Neural cell (in vitro differentiated cells): Measurements from ENCODE around the gene DSCAM. TPM values are rescaled to one million over a fixed set of nuclear protein-coding genes. Genes with fewer than 3 reads are reported as not detected.

ENCODE experiments used
- H2AFZ ChIP-seq: fragments of 200-600, 300-800 bp; sonication (generic), shearing (Covaris generic); 2 replicates; pipeline ENCODE4 v1.6.0; 2014; ENCODE audit warnings: low read depth, mild to moderate bottlenecking, antibody characterized with exemption, low read length, moderate library complexity
- H3F3A ChIP-seq: fragments of 200-600 bp; shearing (Covaris generic); 2 replicates; pipeline ENCODE4 v1.6.1; 2016; ENCODE audit warnings: mild to moderate bottlenecking, moderate library complexity, mixed read lengths, antibody characterized with exemption, low read length; ENCODE audit not compliant: insufficient read depth, poor library complexity, severe bottlenecking
- H3K27ac ChIP-seq: fragments of 200-600, 300-800 bp; sonication (generic), shearing (Covaris generic); 2 replicates; pipeline ENCODE4 v1.5.1; 2014; ENCODE audit warnings: mild to moderate bottlenecking, low read length, moderate library complexity
- H3K27me3 ChIP-seq: fragments of 300-800, 200-600 bp; sonication (generic), shearing (Covaris generic); 2 replicates; pipeline ENCODE4 v1.6.0; 2014; ENCODE audit warnings: mild to moderate bottlenecking, low read depth, low read length, moderate library complexity; ENCODE audit not compliant: insufficient read depth
- H3K36me3 ChIP-seq: fragments of 300-800, 200-600 bp; sonication (generic), shearing (Covaris generic); 2 replicates; pipeline ENCODE4 v1.5.1; 2014; ENCODE audit warnings: mild to moderate bottlenecking, antibody characterized with exemption, low read length, moderate library complexity; ENCODE audit not compliant: insufficient read depth
- H3K4me2 ChIP-seq: fragments of 300-800, 200-600 bp; sonication (generic), shearing (Covaris generic); 2 replicates; pipeline ENCODE4 v1.6.0; 2014; ENCODE audit warnings: mild to moderate bottlenecking, low read length
- H3K4me3 ChIP-seq: fragments of 300-800, 200-600 bp; sonication (generic), shearing (Covaris generic); 2 replicates; pipeline ENCODE4 v1.5.1; 2014; ENCODE audit warnings: mild to moderate bottlenecking, low read length, moderate library complexity
- H3K79me2 ChIP-seq: fragments of 200-600 bp; shearing (Covaris generic); replicated peaks from 2 replicates; pipeline ENCODE4 v1.6.0; 2014; ENCODE audit warnings: mild to moderate bottlenecking, low read length, moderate library complexity; ENCODE audit not compliant: insufficient read depth
- H3K9ac ChIP-seq: fragments of 300-800, 200-600 bp; sonication (generic), shearing (Covaris generic); 2 replicates; pipeline ENCODE4 v1.6.1; 2016; ENCODE audit warnings: mild to moderate bottlenecking, low read length, mixed read lengths
- H3K9me2 ChIP-seq: fragments of 200-600 bp; shearing (Covaris generic); 2 replicates; pipeline ENCODE4 v1.6.1; 2016; ENCODE audit warnings: mild to moderate bottlenecking, low read length, mixed read lengths; ENCODE audit not compliant: insufficient read depth
- H3K9me3 ChIP-seq: fragments of 200-600, 300-800 bp; sonication (generic), shearing (Covaris generic); 2 replicates; pipeline ENCODE4 v1.6.1; 2016; ENCODE audit warnings: mild to moderate bottlenecking, mixed run types, low read length, moderate library complexity, mixed read lengths
- H4K20me1 ChIP-seq: fragments of 200-600 bp; shearing (Covaris generic); 2 replicates; pipeline ENCODE4 v1.6.1; 2016; ENCODE audit warnings: mild to moderate bottlenecking, mixed run types; ENCODE audit not compliant: insufficient read depth
- EP300 ChIP-seq: fragments of 450-650 bp; conservative IDR thresholded peaks from 2 replicates; pipeline ENCODE4 v1.6.1; 2014; ENCODE audit warnings: antibody characterized with exemption, mild to moderate bottlenecking, moderate library complexity; ENCODE audit not compliant: poor library complexity, severe bottlenecking
- EZH2 ChIP-seq: fragments of 200-600, 300-800 bp; shearing (Covaris generic), sonication (generic); IDR thresholded peaks from 2 replicates; pipeline ENCODE4 v1.6.1; 2014; ENCODE audit warnings: antibody characterized with exemption, low read length, borderline replicate concordance, mild to moderate bottlenecking; ENCODE audit not compliant: insufficient read depth, poor library complexity, severe bottlenecking
- MXI1 ChIP-seq: fragments of 450-650 bp; conservative IDR thresholded peaks from 2 replicates; pipeline ENCODE4 v1.6.1; 2014; ENCODE audit warnings: antibody characterized with exemption, mild to moderate bottlenecking; ENCODE audit not compliant: poor library complexity, severe bottlenecking
- POLR2AphosphoS5 ChIP-seq: IDR thresholded peaks from 2 replicates; pipeline ENCODE4 v1.6.1; 2012
- RAD21 ChIP-seq: fragments of 450-650 bp; conservative IDR thresholded peaks from 2 replicates; pipeline ENCODE4 v1.6.1; 2014; ENCODE audit warnings: antibody characterized with exemption, mild to moderate bottlenecking, moderate library complexity
- SMC3 ChIP-seq: fragments of 450-650 bp; conservative IDR thresholded peaks from 2 replicates; pipeline ENCODE4 v1.6.1; 2014; ENCODE audit warnings: antibody characterized with exemption, mild to moderate bottlenecking, moderate library complexity; ENCODE audit not compliant: poor library complexity
- TAF1 ChIP-seq: IDR thresholded peaks from 2 replicates; pipeline ENCODE4 v1.6.1; 2012; ENCODE audit warnings: low read depth
- polyA plus RNA-seq: library from polyadenylated mRNA; depleted of rRNA; stranded (reverse); fragments of >200 nt; gene quantifications from 2 replicates; pipeline ENCODE4 v1.2.3, GENCODE V29; 2014
- TF ChIP-seq, protein P1 (sequence below): fragments of 450-650 bp; IDR thresholded peaks from 2 replicates; pipeline ENCODE4 v1.5.1; 2014; ENCODE audit warnings: antibody characterized with exemption, mild to moderate bottlenecking, moderate library complexity; ENCODE audit not compliant: poor library complexity, severe bottlenecking
- TF ChIP-seq, protein P2 (sequence below): IDR thresholded peaks from 2 replicates; pipeline ENCODE4 v1.6.1; 2012; ENCODE audit warnings: borderline replicate concordance

Gene DSCAM
- polyA plus RNA-seq, 1 donor from 2014 or later = 5.3 TPM

DNA sequence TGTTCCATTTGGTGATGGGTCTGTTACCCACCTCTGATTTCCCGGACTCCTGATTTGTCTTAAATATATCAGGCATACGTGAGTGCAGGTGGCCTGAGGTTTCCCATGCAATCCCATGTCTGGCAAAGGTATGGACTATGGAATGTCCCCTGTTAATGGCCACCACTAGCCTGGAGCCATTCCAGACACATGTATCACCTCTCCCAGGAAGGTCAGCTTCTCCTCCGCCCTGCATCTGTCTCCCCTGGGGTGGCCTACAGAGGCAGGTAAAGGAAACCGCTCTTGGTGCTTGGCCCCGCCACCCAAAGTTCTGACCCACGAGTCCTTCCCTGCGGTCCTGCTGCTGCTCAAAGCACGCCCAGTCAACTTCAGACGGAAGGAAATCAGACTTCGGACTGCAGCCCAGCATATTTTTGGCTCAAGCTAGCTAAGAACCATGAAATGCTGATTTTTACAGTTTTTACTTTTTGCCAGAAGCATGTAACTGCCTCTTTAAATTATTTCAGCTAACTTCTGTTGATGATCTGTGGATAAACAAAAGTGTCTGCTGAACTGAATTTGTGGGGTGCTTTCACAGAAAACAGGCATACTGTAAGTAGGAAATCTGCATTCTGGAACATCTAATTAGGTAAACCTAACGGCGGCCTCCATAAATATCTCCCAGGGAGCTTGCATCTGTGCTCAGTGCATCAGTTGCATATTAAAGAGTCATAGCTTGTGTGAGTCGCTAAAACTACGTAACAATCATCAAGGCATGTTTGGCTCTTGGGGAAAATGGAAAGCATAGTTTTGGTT, 873.8 kb downstream of the DSCAM start:
- TF ChIP-seq EZH2 = no peak
- TF ChIP-seq, protein P1, sequence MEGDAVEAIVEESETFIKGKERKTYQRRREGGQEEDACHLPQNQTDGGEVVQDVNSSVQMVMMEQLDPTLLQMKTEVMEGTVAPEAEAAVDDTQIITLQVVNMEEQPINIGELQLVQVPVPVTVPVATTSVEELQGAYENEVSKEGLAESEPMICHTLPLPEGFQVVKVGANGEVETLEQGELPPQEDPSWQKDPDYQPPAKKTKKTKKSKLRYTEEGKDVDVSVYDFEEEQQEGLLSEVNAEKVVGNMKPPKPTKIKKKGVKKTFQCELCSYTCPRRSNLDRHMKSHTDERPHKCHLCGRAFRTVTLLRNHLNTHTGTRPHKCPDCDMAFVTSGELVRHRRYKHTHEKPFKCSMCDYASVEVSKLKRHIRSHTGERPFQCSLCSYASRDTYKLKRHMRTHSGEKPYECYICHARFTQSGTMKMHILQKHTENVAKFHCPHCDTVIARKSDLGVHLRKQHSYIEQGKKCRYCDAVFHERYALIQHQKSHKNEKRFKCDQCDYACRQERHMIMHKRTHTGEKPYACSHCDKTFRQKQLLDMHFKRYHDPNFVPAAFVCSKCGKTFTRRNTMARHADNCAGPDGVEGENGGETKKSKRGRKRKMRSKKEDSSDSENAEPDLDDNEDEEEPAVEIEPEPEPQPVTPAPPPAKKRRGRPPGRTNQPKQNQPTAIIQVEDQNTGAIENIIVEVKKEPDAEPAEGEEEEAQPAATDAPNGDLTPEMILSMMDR = no peak
- no peak for TF ChIP-seq MXI1
- TF ChIP-seq TAF1 = no peak
- no peak for TF ChIP-seq POLR2AphosphoS5
- TF ChIP-seq SMC3 = no peak
- no peak for TF ChIP-seq EP300
- no peak for TF ChIP-seq RAD21
- TF ChIP-seq, protein P2, sequence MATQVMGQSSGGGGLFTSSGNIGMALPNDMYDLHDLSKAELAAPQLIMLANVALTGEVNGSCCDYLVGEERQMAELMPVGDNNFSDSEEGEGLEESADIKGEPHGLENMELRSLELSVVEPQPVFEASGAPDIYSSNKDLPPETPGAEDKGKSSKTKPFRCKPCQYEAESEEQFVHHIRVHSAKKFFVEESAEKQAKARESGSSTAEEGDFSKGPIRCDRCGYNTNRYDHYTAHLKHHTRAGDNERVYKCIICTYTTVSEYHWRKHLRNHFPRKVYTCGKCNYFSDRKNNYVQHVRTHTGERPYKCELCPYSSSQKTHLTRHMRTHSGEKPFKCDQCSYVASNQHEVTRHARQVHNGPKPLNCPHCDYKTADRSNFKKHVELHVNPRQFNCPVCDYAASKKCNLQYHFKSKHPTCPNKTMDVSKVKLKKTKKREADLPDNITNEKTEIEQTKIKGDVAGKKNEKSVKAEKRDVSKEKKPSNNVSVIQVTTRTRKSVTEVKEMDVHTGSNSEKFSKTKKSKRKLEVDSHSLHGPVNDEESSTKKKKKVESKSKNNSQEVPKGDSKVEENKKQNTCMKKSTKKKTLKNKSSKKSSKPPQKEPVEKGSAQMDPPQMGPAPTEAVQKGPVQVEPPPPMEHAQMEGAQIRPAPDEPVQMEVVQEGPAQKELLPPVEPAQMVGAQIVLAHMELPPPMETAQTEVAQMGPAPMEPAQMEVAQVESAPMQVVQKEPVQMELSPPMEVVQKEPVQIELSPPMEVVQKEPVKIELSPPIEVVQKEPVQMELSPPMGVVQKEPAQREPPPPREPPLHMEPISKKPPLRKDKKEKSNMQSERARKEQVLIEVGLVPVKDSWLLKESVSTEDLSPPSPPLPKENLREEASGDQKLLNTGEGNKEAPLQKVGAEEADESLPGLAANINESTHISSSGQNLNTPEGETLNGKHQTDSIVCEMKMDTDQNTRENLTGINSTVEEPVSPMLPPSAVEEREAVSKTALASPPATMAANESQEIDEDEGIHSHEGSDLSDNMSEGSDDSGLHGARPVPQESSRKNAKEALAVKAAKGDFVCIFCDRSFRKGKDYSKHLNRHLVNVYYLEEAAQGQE = no peak
- peaks cover 3% of the 10 kb centered on the region for H3K9me3 ChIP-seq
- no peaks in the 10 kb centered on the region for H3K79me2 ChIP-seq
- H3K27ac ChIP-seq = no peak overlapping the region
- H3K27me3 ChIP-seq = no peaks in the 10 kb centered on the region
- no peaks in the 10 kb centered on the region for H4K20me1 ChIP-seq
- no peak overlapping the region for H3K9ac ChIP-seq
- no peaks in the 10 kb centered on the region for H3F3A ChIP-seq
- H3K36me3 ChIP-seq = no peaks in the 10 kb centered on the region
- H3K4me2 ChIP-seq = no peak overlapping the region
- no peaks in the 10 kb centered on the region for H3K9me2 ChIP-seq
- no peak overlapping the region for H2AFZ ChIP-seq
- no peak overlapping the region for H3K4me3 ChIP-seq

GRCh38 chr21:39972471-39972870, 874.5 kb downstream of the DSCAM start:
- H2AFZ ChIP-seq = no peak overlapping the region
- no peaks in the 10 kb centered on the region for H3K79me2 ChIP-seq
- no peak overlapping the region for H3K4me3 ChIP-seq
- no peak overlapping the region for H3K27ac ChIP-seq
- no peak overlapping the region for H3K4me2 ChIP-seq
- H3K9me3 ChIP-seq = peaks cover 3% of the 10 kb centered on the region
- H3F3A ChIP-seq = no peaks in the 10 kb centered on the region
- H3K36me3 ChIP-seq = no peaks in the 10 kb centered on the region
- no peaks in the 10 kb centered on the region for H3K9me2 ChIP-seq
- no peaks in the 10 kb centered on the region for H3K27me3 ChIP-seq
- no peak overlapping the region for H3K9ac ChIP-seq
- H4K20me1 ChIP-seq = no peaks in the 10 kb centered on the region
- TF ChIP-seq POLR2AphosphoS5 = no peak
- no peak for TF ChIP-seq SMC3
- TF ChIP-seq EZH2 = no peak
- no peak for TF ChIP-seq TAF1
- TF ChIP-seq MXI1 = no peak
- TF ChIP-seq EP300 = no peak
- TF ChIP-seq, protein P2 = no peak
- TF ChIP-seq, protein P1 = no peak
- no peak for TF ChIP-seq RAD21
